Measurements from ENCODE around the gene FHIT.

FHIT gene

GRCh38 chr3:60631509-60631908 lies 619.7 kb downstream of the FHIT start:
- no peak overlapping the region for H3K27ac Mint-ChIP-seq
- H3K9me3 Mint-ChIP-seq: peaks cover 4% of the 10 kb centered on the region
- H3K4me1 Mint-ChIP-seq: no peaks in the 10 kb centered on the region
- DNase-seq: no peak
- no peaks in the 10 kb centered on the region for H3K36me3 Mint-ChIP-seq (ENCODE audit: low read depth)
- no peaks in the 10 kb centered on the region for H3K27me3 Mint-ChIP-seq
- no peak for ATAC-seq
- H3K4me3 Mint-ChIP-seq: no peak overlapping the region

DNA sequence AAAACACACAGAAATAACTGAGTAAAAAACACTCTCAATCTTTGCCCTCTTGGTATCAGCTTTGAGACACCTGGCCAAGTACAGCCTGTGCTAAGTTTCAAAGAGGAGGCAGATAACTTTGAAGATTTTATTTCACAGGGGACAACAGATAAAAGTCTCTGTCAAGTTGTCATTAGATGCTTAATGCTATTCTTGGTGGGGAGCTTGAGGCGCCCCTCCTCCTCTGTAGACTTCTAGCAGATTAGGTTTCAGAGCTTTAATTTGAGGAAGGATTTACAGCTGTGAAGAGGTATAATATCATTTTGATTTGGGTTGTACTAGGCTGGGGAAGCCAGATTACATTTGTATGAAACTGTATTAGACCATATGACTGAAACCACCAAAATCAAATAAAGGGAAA lies 620.3 kb downstream of the FHIT start:
- ATAC-seq (no peak), DNase-seq (no peak)
- no peaks in the 10 kb centered on the region for H3K4me1 Mint-ChIP-seq
- peaks cover 4% of the 10 kb centered on the region for H3K9me3 Mint-ChIP-seq
- no peak overlapping the region for H3K4me3 Mint-ChIP-seq
- no peaks in the 10 kb centered on the region for H3K27me3 Mint-ChIP-seq
- H3K27ac Mint-ChIP-seq: no peak overlapping the region
- H3K36me3 Mint-ChIP-seq (ENCODE audit: low read depth): no peaks in the 10 kb centered on the region

- Mint-ChIP-seq H3K4me1 (no peaks in the 10 kb centered on the region), H3K27ac (no peak overlapping the region), H3K27me3 (no peaks in the 10 kb centered on the region), H3K36me3 (ENCODE audit: low read depth) (no peaks in the 10 kb centered on the region), H3K9me3 (peaks cover 4% of the 10 kb centered on the region), H3K4me3 (no peak overlapping the region)
- no peak for ATAC-seq
- no peak for DNase-seq
These were observed 621.4 kb downstream of the FHIT start for GRCh38 chr3:60629816-60630215.

DNA sequence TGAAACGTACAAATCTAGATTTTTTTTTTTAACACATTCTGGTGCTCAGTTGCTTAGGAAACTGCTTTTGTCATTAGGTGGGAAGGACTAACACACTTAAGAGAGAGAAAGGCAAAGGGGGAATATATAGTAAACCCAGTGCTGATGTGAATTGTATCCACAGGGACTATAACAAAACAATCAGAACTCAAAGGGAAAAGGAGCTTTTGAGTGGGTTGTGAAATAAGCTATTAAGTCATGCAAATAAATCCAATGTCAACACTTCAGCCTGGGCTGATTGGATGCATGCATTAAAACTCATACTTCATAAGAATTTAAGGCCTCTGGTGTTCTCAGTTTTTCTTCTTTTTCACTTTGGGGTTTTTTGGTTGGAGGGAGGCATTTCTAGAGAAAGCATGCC lies 628.9 kb downstream of the FHIT start:
- ATAC-seq (no peak), DNase-seq (no peak)
- H3K27me3 Mint-ChIP-seq: no peaks in the 10 kb centered on the region
- H3K4me1 Mint-ChIP-seq: no peaks in the 10 kb centered on the region
- H3K36me3 Mint-ChIP-seq (ENCODE audit: low read depth): no peaks in the 10 kb centered on the region
- no peak overlapping the region for H3K27ac Mint-ChIP-seq
- H3K9me3 Mint-ChIP-seq: peaks cover 11% of the 10 kb centered on the region
- no peak overlapping the region for H3K4me3 Mint-ChIP-seq

GRCh38 chr3:60617188-60617587 lies 634.1 kb downstream of the FHIT start:
- Mint-ChIP-seq H3K9me3 (peaks cover 11% of the 10 kb centered on the region), H3K4me1 (no peaks in the 10 kb centered on the region), H3K36me3 (ENCODE audit: low read depth) (no peaks in the 10 kb centered on the region), H3K27ac (no peak overlapping the region), H3K27me3 (no peaks in the 10 kb centered on the region), H3K4me3 (no peak overlapping the region)
- ATAC-seq (no peak), DNase-seq (no peak)

GRCh38 chr3:60613769-60614303 lies 637.4 kb downstream of the FHIT start:
- Mint-ChIP-seq H3K9me3 (peaks cover 5% of the 10 kb centered on the region), H3K4me1 (no peaks in the 10 kb centered on the region), H3K27ac (no peak overlapping the region), H3K36me3 (ENCODE audit: low read depth) (no peaks in the 10 kb centered on the region), H3K27me3 (no peaks in the 10 kb centered on the region), H3K4me3 (no peak overlapping the region)
- ATAC-seq (no peak), DNase-seq (no peak)

DNA sequence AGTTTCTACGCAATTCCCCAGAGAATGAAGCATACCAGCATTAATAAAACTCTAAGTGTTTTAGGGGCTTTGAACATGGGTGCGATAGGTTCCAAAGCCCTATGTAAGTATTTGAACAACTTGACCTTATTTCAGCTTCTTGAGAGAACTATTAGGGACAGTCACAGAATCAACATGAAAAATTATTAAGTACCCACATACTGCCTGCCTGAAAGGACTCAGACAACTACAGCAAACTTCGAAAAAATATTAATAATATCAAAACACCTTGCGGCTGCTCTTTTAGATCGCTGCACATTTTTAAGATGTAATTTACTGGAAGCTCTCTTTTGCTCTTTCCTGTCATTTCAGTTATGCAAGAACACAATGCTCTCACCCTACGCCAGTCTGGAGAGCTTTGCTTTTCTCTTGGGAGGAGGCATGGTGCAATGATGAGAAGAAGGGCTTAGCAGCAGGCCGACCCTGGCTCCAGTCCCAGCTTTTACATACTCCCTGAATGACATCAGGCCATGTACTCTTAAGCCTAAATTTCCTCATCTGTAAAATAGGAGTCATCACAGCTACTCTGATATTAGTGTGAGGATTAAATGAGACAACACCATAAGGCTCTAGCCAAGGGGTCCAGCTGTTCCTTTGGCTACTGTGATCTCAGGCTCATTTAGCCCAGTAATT lies 640.7 kb downstream of the FHIT start:
- no peaks in the 10 kb centered on the region for H3K27me3 Mint-ChIP-seq
- no peaks in the 10 kb centered on the region for H3K9me3 Mint-ChIP-seq
- no peaks in the 10 kb centered on the region for H3K4me1 Mint-ChIP-seq
- H3K27ac Mint-ChIP-seq: no peak overlapping the region
- ATAC-seq: no peak
- no peak overlapping the region for H3K4me3 Mint-ChIP-seq
- DNase-seq: no peak
- no peaks in the 10 kb centered on the region for H3K36me3 Mint-ChIP-seq (ENCODE audit: low read depth)

DNA sequence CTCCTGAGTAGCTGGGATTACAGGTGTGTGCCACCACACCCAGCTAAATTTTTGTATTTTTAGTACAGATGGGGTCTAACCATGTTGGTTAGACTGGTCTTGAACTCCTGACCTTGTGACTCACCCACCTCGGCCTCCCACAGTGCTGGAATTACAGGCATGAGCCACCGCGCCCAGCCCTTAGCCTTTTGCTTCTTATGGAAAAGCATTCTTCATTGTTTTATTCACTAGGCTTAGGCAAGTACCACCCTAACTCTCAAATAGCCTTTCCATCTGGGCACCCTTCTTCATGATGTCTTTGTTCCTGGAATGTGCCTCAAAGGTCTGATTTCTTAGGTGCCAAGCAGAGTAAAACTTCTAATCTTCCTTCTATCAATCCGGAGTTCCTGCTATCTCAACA lies 641.8 kb downstream of the FHIT start:
- DNase-seq (no peak), ATAC-seq (no peak)
- no peak overlapping the region for H3K27ac Mint-ChIP-seq
- no peak overlapping the region for H3K4me3 Mint-ChIP-seq
- H3K36me3 Mint-ChIP-seq (ENCODE audit: low read depth): no peaks in the 10 kb centered on the region
- H3K27me3 Mint-ChIP-seq: no peaks in the 10 kb centered on the region
- H3K9me3 Mint-ChIP-seq: no peaks in the 10 kb centered on the region
- no peaks in the 10 kb centered on the region for H3K4me1 Mint-ChIP-seq

GRCh38 chr3:60603860-60604259 lies 647.4 kb downstream of the FHIT start:
- Mint-ChIP-seq H3K36me3 (ENCODE audit: low read depth) (no peaks in the 10 kb centered on the region), H3K4me1 (peaks cover 3% of the 10 kb centered on the region), H3K27me3 (no peaks in the 10 kb centered on the region), H3K27ac (no peak overlapping the region), H3K4me3 (no peak overlapping the region), H3K9me3 (no peaks in the 10 kb centered on the region)
- DNase-seq: no peak
- no peak for ATAC-seq

- Mint-ChIP-seq H3K27ac (no peak overlapping the region), H3K9me3 (no peaks in the 10 kb centered on the region), H3K36me3 (ENCODE audit: low read depth) (no peaks in the 10 kb centered on the region), H3K4me1 (peaks cover 3% of the 10 kb centered on the region), H3K27me3 (no peaks in the 10 kb centered on the region), H3K4me3 (no peak overlapping the region)
- ATAC-seq (peak; percentile 20), DNase-seq (no peak)
These were observed 650.4 kb downstream of the FHIT start for GRCh38 chr3:60600848-60601247.

DNA sequence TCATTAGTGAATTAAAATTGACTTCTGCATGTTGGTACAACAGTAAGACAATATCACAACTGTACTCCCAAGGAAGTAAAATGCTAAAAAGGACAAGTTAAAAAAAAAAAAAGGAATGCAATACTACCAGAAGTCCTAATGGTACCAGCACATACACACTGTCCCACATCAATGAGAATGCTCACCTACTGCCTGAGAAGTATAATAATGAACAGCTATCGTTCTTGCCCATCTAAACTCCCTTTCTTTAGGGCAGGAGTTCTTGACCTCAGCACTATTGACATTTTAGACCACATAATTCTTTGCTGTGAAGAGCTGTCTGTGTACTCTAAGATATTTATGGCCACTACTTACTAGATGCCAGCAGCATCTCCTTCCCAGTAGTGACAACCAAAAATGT lies 651.7 kb downstream of the FHIT start:
- no peak for ATAC-seq
- Mint-ChIP-seq H3K27ac (no peak overlapping the region), H3K27me3 (no peaks in the 10 kb centered on the region), H3K9me3 (no peaks in the 10 kb centered on the region), H3K36me3 (ENCODE audit: low read depth) (peaks cover 1% of the 10 kb centered on the region), H3K4me1 (peaks cover 3% of the 10 kb centered on the region), H3K4me3 (no peak overlapping the region)
- no peak for DNase-seq

- H3K4me3 Mint-ChIP-seq: no peak overlapping the region
- peaks cover 3% of the 10 kb centered on the region for H3K4me1 Mint-ChIP-seq
- DNase-seq (no peak), ATAC-seq (no peak)
- H3K27ac Mint-ChIP-seq: no peak overlapping the region
- no peaks in the 10 kb centered on the region for H3K9me3 Mint-ChIP-seq
- H3K36me3 Mint-ChIP-seq (ENCODE audit: low read depth): peaks cover 1% of the 10 kb centered on the region
- H3K27me3 Mint-ChIP-seq: no peaks in the 10 kb centered on the region
These were observed 652.6 kb downstream of the FHIT start for GRCh38 chr3:60598671-60599070.

DNA sequence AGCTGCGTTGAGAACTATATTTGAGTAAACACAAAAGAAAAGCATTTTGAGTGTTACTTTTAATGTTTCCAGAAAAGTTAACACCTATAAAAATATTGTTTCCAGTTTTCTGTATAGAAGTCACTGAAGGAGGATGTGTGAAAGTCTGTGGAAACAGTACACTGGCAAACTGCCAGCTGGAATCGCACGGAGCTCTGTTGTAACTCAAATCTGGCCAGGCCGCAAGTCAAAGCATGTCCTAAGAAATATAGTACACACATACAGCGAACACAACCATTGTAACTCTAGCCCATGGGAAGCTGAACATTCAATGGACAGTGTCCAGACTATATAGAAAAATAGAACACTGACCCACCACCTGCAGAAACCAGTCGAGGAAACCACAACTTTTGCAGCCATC lies 657.2 kb downstream of the FHIT start:
- no peaks in the 10 kb centered on the region for H3K27me3 Mint-ChIP-seq
- no peaks in the 10 kb centered on the region for H3K4me1 Mint-ChIP-seq
- H3K4me3 Mint-ChIP-seq: no peak overlapping the region
- DNase-seq (no peak), ATAC-seq (no peak)
- no peak overlapping the region for H3K27ac Mint-ChIP-seq
- no peaks in the 10 kb centered on the region for H3K9me3 Mint-ChIP-seq
- H3K36me3 Mint-ChIP-seq (ENCODE audit: low read depth): peaks cover 1% of the 10 kb centered on the region

DNA sequence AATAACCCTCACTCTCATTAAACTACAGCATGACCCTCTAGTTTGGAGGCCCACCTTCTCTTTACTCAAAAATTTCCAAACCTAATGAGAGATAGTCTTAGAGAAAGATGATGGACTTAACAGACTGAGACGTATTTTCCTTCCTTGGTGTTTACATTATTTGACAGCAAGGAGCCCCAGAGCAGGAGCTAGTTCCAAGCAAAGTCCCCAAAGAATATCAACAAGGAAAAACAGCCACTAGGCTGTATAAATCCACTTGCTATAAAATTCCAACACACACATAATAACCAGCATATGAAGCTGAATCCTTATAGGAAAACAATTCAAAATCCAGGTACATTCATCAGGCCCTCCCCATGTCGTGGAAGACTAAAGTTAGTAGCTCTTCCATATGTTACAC lies 660.0 kb downstream of the FHIT start:
- ATAC-seq (no peak), DNase-seq (no peak)
- H3K4me3 Mint-ChIP-seq: no peak overlapping the region
- H3K36me3 Mint-ChIP-seq (ENCODE audit: low read depth): peaks cover 4% of the 10 kb centered on the region
- H3K27me3 Mint-ChIP-seq: no peaks in the 10 kb centered on the region
- no peaks in the 10 kb centered on the region for H3K4me1 Mint-ChIP-seq
- H3K27ac Mint-ChIP-seq: no peak overlapping the region
- H3K9me3 Mint-ChIP-seq: peaks cover 4% of the 10 kb centered on the region

GRCh38 chr3:60588806-60589205 lies 662.4 kb downstream of the FHIT start:
- H3K9me3 Mint-ChIP-seq: peaks cover 4% of the 10 kb centered on the region
- H3K36me3 Mint-ChIP-seq (ENCODE audit: low read depth): peaks cover 2% of the 10 kb centered on the region
- no peak overlapping the region for H3K27ac Mint-ChIP-seq
- H3K27me3 Mint-ChIP-seq: no peaks in the 10 kb centered on the region
- ATAC-seq (no peak), DNase-seq (no peak)
- H3K4me1 Mint-ChIP-seq: peaks cover 8% of the 10 kb centered on the region
- H3K4me3 Mint-ChIP-seq: no peak overlapping the region

GRCh38 chr3:60585918-60586317 lies 665.3 kb downstream of the FHIT start:
- peaks cover 8% of the 10 kb centered on the region for H3K4me1 Mint-ChIP-seq
- no peak for DNase-seq
- peaks cover 4% of the 10 kb centered on the region for H3K9me3 Mint-ChIP-seq
- no peak overlapping the region for H3K4me3 Mint-ChIP-seq
- ATAC-seq: no peak
- no peak overlapping the region for H3K27ac Mint-ChIP-seq
- peaks cover 2% of the 10 kb centered on the region for H3K36me3 Mint-ChIP-seq (ENCODE audit: low read depth)
- no peaks in the 10 kb centered on the region for H3K27me3 Mint-ChIP-seq
